GM19238 (cell line): Measurements from ENCODE around the gene PVR.
"Not testable (repeated sequence)": the region's sequence is repeated elsewhere in the genome, so short reads cannot be mapped to it uniquely, and the experiment has no call there.

Experiments used
- DNase-seq: peaks from one replicate; pipeline ENCODE4 v3.0.0; 2011; ENCODE audit warnings: low spot score; ENCODE audit not compliant: insufficient read length

PVR gene, protein sequence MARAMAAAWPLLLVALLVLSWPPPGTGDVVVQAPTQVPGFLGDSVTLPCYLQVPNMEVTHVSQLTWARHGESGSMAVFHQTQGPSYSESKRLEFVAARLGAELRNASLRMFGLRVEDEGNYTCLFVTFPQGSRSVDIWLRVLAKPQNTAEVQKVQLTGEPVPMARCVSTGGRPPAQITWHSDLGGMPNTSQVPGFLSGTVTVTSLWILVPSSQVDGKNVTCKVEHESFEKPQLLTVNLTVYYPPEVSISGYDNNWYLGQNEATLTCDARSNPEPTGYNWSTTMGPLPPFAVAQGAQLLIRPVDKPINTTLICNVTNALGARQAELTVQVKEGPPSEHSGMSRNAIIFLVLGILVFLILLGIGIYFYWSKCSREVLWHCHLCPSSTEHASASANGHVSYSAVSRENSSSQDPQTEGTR

DNA sequence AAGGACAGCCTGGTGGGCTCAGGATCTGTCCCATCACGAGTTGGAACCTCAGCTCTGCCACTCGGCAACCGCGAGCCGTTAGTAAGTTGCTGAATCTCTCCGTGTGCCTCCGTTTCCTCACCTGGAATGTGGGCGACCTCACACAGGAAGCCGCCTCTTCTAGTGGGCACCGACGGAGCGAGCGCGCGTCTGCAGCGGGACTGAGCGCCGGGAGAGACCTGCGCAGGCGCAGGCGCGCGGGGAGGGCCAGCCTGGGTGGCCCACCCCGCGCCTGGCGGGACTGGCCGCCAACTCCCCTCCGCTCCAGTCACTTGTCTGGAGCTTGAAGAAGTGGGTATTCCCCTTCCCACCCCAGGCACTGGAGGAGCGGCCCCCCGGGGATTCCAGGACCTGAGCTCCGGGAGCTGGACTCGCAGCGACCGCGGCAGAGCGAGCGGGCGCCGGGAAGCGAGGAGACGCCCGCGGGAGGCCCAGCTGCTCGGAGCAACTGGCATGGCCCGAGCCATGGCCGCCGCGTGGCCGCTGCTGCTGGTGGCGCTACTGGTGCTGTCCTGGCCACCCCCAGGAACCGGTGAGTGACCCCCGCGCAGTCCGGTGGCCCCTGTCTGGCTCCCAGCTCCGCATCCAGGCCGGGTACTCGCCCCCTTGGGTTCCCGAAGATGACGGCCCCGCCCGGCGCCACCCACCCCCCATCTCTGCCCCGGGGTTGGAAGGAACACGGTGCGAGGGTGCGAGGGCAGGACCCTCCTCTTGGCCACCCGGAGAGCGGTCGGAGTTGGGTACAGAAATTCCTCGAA is at the start of gene PVR:
Gene PVR (plus strand): TSS at position 306 of the 797 bp plus-strand sequence. CDS start 187 bp downstream, at position 493.
- peak; percentile 25 for DNase-seq

DNA sequence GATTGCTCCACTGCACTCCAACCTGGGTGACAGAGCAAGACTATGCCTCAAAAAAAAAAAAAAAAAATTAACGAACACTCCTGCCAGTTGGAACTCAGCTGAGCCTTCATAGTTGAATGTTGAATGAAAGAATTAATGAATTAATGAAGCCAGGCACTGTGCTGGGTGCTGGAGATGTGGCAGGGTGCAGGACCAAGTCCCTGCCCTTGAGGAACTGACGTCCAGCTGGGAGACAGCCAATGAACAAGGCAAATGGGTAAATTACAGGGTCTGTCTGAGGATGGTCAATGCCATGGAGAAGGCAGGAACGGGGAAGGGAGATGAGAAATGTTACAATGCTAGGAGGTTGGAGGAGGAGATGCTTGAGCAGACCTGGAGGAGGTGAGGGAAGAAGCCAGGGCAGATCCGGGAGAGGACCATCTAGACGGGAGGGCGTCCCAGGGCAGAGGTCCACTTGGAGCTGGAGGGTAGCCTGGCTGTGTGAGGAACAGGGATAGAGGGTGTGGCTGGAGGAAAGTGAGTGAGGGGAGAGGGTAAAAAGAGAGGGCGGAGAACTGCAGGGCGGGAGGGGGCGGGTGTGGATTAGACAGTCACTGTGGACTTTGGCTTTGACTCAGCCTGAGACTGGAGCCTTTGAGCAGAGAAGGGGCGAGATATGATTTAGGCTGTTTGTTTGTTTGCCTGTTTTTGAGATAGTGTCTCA is 47.1 kb upstream of the PVR start:
- DNase-seq, result no peak

DNA sequence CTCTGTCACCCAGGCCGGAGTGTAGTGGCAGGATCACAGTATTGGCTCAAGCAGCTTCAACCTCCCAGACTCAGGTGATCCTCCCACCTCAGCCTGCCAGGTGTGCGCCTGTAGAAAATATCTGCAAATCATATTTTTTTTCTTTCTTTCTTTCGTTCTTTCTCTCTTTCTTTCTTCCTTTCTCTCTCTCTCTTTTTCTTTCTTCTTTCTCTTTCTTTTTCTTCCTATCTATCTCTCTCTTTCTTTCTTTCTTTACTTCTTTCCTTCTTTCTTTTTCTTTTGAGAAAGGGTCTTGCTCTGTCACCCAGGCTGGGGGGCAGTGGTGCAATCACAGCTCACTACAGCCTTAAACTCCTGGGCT is 46.6 kb upstream of the PVR start:
- DNase-seq, result no peak

DNA sequence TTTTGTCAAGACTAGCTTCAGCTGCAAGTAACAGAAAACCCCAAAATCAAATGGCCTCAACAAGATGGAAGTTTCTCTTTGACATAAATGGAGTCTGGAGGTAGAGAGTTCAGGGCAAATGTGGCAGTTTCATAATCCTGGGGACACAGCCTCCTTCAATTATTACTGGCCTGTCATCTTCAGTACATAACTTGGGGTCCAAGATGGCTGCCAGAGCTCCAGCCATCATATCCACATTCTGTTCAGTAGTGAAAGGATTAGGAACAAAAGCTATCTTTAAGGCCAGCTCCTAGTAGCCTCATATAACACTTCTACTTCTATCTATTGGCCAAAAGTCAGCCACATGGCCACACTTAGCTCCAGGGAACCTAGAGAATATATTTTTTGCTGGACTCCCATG is 45.4 kb upstream of the PVR start:
- DNase-seq, result no peak

DNA sequence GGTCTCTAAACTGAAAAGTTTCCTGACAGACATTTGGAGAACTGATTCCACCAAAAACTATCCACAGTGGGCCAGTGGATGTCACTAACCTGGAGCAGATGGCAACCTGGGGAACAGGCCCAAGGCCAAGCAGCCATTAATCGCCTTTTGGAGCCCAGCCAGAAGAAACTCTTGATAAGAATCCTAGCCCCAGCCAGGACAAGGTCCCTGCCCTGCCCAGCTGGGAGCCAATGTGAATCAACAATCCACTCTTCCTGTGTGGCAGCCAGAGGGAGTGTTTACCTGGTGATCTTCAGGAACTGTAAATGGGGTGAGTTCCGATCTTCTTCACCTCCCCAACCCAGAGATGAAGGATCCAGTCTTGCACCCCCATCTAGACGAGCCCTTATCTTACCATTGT is 44.8 kb upstream of the PVR start:
- DNase-seq, result no peak

DNA sequence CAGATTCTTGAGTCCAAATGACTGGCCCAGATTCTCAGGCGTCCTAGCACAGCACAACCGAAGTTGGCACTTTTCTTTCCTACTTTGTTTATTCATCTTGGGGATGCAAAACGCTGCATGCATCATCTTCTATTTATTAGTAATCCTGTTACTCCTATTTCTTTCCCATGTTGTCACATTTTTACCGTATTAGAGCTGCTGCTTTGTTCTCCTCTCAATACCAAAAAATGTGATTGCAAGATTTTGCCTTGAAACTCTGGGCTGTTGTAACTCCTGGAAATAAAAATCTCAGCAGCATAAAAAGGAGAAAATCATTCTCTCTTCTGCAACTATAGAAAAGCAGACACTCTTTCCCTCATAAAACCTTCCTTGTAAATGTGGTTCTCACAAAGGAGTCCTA is 43.2 kb upstream of the PVR start:
- no peak for DNase-seq

DNA sequence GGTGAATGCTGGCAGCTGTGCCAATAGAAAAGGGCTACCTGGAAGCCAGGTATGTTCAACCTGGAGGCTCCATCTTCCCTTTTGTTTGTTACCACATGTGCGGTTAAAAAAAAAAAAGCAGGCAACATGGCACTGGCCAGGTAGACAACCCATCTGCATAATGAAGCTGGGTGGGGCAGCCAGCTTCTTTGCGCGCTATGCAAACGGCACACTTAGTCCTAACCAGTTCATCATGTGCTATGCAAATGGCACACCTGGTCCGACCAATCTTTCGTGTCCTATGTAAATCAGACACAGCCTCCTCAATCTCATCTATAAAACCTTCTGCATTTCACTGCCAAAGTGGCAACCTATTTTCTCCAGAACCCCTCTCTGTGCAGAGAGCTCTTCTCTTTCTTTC is 41.6 kb upstream of the PVR start:
- DNase-seq, result no peak

DNA sequence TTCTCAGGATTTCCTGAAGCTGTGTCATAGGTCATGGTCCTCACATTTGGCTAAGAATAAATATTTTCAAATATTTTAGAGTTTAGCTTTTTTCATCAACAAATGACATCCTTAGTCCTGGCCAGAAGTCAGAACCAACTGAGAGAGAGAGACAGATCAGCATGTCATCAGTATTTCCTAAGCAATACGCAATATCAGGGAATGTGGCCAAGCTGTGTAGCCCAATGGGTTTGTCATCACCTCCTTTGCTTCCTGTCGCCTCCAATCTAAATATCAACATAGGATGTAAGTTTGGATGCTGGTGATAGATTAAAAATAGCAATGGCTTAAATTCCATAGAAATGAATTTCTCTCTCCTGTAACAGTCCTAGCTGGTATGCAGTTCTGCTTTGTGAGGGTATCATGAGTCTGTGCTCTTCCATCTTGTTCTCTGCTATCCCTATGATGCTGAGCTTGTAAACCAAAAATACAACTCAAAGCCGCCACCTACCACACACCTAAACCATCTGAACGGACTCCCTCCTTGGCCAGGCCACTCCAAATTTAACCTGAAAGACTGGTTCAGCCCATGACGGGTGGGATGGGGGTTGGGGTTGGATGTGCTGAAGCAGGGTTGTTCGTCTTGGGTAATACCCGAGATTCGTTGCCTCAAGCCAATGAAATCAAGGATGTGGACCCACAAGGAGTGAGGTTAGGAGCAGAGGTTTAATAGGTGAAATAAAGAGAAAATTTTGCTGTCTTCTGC is 40.3 kb upstream of the PVR start:
- DNase-seq, result no peak

DNA sequence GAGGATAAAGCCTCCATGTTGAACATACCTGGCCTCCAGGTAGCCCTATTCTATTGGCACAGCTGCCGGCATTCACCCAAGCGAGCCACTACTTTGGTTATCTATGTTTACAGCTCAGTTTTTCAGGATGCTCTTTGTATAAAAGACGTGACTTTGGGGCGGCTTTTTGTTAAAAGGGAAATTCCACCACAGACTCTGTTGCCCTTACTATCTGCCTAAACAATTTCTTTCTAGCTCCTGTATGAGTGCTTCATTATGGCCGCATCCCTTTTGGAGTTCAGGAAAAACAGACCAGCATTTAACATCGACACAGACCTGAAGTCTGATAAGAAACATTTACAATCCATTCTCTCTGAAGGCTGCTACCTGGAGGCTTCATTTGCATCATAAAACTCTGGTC is 39.5 kb upstream of the PVR start:
- DNase-seq, result no peak

DNA sequence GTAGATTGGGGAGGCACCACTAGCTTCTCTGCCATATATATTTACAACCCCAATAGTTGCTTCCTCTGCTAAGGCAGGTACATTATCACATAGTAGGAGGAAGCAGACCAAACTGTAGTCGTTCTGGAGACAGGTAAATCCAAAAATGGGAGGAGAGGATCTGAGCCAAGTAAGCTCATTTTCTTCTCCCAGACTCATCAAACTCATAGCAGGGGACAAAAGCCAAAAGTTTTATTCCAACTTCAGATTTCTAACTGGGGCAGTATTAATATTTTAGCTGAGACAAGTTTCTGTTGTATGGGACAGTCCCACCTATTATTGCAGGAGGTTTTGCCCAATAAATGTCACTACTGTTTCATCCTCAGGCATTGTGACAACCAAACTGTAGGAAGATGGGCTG is 38.2 kb upstream of the PVR start:
- DNase-seq, result no peak

DNA sequence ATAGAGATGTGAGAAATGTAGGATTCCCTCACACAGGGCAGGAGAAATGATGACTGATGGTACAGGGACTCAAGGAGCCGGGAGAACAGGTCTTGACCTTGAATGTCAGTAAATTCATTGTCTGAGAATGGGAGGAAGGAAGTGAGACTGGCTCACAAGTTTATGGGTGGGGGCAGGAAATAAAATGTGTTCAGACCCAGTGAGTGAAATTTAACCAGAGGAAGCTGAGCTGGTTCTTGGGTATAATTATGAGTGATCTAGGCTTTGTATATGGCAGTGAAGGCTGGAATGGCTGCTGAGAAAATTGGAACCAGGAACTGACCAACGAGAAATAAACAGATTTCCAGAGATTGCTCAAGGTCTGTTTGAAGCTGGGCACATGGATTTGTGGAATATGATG is 36.7 kb upstream of the PVR start:
- no peak for DNase-seq

DNA sequence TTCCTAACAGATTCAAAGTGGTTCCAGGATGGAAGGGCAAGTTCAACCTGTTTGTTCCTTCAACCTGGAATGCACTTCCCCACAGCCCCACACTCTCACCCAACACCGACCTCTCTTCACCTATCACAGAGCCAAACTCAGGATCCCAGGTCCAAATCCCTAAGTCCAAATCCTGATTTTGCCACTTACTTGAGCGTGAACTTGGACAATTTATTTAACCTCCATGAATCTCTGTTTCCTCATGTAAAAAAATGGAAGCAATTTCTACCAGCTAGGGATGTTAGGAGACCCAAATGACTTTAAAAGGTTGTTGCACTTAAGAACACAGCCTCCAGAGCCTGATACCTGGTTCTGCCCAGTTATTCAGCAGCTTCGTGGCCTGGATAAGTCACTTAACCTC is 35.8 kb upstream of the PVR start:
- no peak for DNase-seq

DNA sequence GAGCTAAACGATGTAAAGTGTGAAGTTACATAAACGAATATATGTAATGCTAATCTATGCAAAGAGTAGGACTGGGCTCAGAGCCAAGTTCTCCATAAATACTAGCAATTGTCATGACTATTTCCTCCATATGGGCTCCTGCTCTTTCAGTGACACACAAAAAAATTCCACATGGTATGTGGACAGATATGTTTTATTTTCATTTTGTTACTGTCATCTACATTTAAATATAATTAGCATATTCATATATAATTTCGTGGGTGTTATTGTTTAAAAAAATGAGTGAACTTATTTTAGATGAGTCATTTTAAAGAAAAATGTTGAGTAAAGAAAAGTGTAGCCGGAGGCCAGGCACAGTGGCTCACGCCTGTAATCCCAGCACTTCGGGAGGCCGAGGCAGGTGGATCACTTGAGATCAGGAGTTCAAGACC is 35.3 kb upstream of the PVR start:
- no peak for DNase-seq

DNA sequence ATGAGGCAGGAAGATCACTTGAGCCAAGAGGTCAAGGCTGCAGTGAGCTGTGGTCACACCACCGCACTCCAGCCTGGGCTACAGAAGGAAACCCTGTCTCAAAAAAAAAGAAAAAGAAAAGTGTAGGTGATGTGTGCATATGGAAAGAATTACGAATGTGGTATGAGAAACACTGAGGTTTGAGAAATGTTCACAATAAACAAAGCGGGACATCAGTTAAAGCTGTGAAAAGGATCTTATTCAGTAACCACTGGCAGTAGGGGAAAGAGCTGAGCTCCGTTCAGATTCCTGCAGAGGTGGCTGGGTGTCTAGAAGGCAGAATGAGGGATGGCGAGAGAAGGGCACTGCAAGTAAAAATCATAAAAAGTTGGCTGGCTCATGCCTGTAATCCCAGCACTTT is 34.5 kb upstream of the PVR start:
- DNase-seq, result no peak

DNA sequence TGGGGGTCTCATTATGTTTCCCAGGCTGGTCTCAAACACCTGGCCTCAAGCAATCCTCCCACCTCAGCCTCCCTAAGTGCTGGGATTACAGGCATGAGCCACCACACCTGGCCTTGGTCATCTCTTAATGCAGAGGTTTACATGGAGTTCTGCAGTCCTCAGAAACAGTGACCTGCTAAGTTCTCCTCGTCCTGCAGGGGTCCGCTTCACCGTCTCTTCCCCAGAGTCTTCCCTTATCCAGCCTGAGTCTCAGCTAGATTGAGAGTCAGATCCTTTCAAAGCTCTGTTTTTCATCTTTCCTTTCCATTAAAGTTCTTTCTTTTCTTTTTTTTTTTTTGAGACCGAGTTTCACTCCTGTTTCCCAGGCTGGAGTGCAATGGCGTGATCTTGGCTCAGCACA is 33.2 kb upstream of the PVR start:
- not testable (repeated sequence) for DNase-seq

DNA sequence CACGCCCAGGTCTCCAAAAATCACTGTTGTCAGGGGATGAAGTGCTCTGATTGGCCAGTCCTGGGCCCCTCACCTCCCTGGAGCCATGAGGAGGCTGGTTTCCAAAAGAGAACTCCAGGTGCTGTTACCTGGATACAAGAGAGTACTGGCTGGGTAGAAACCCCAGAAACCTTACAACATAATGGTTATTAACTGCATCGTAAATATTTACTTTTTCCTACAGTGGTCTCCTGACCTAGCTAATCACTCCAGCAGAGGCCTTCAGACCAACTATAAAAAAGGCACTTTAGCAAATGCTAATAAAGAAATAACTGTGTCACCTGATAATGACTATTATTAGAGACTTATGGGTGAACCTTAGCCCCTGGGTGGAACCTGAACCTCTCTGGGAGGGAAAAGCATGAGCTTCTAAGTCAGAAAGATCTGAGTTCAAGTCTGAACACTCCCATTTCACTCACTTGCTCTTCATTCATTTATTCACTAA is 31.9 kb upstream of the PVR start:
- no peak for DNase-seq

DNA sequence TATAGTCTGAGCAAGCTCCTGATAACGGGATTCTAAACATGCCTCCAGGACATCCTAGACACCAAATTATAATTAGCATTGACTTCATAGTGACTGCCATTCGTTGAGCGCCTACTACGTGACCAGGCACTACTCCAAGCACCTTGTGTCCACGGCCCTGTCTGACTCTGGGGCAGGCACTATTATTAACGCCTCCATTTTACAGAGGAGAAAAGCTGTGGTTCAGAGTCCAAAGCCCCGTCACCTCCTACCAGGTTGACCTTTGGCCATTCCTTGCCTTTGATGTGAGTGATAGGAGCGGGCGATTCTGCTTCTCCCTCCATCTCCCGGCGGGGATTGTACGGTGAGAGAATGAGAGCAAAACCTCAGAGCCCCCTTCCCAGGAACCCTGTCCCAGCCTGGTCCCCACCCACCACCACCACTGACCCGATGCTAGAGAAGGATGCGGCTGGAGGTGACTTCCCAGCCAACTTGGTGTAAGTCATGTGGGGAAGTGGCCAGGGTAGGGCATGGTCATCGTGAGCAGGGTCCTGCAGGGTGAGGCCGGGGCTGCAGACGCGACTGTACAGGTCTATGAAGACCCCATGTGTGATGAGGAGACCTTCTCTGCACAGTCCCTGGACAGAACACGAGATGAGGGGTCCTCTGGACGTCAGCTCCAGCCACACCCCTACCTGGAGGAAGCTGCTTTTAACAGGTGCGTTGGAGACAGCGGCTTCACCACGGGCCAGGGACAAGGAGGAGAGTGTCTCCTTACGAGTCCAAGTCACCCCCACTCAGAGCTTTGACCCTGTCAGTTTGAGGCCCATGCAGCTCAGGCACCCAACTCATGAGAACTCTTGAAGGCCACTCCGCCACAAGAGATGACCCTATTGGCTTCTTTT is 30.2 kb upstream of the PVR start, which contains the start of gene IGSF23:
Gene IGSF23 (plus strand): TSS at position 269 of the 884 bp plus-strand sequence. CDS start 83 bp downstream, at position 352.
- no peak for DNase-seq

DNA sequence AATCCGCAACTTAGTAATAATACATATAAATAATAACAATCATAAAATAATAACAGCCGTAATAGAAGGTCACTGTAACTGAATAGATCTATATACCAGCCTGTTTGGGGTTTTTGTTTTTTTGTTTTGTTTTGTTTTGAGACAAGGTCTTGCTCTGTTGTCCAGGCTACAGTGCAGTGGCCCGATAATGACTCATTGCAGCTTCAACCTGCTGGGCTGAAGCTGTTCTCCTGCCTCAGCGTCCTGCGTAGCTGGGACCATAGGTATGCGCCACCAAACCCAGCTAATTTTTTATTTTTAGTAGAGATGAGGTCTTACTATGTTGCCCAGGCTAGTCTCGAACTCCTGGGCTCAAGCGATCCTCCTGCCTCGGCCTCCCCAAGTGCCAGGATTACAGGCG is 29.4 kb upstream of the PVR start:
- DNase-seq, result no peak

DNA sequence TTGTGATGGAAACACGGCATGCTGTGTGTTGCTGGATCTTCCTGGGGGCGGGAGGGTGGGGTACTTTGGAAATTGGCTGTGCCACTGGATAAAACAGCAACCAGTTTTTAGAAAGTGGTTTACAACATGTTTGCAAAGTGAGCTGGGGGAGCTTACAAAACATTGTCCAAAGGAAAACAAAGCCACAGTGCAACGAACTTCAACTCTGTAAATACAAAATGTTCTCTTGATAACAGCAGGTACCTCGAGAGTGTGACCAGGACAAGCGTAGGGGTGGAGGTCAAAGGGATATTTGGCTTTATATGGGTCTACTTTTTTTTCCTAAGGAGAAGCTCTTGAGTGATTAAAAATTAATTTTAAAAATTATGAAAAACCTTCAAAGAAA is 27.9 kb upstream of the PVR start:
- no peak for DNase-seq
